Glutamatergic neuron (in vitro differentiated cells): ENCODE results near the gene STK25. TPM values are rescaled to one million over a fixed set of nuclear protein-coding genes. Genes with fewer than 3 reads are reported as not detected.

Source experiments
- DNase-seq: peaks from one replicate; pipeline ENCODE4 v3.0.0; 2022
- H3K27ac Mint-ChIP-seq: one replicate; pipeline ENCODE4 v1.8.0; 2020; ENCODE audit warnings: mild to moderate bottlenecking, mixed read lengths, inconsistent platforms; ENCODE audit not compliant: unreplicated experiment
- H3K27me3 Mint-ChIP-seq: one replicate; pipeline ENCODE4 v1.8.0; 2020; ENCODE audit warnings: mild to moderate bottlenecking, moderate library complexity, mixed read lengths, inconsistent platforms; ENCODE audit not compliant: unreplicated experiment
- H3K36me3 Mint-ChIP-seq: one replicate; pipeline ENCODE4 v1.8.0; 2020; ENCODE audit warnings: mild to moderate bottlenecking, mixed read lengths, inconsistent platforms; ENCODE audit not compliant: unreplicated experiment
- H3K4me1 Mint-ChIP-seq: one replicate; pipeline ENCODE4 v1.8.0; 2020; ENCODE audit warnings: mild to moderate bottlenecking, low read depth, mixed read lengths, inconsistent platforms; ENCODE audit not compliant: unreplicated experiment
- H3K4me3 Mint-ChIP-seq: one replicate; pipeline ENCODE4 v1.8.0; 2020; ENCODE audit warnings: mild to moderate bottlenecking, mixed read lengths, inconsistent platforms; ENCODE audit not compliant: unreplicated experiment
- H3K9me3 Mint-ChIP-seq: one replicate; pipeline ENCODE4 v1.8.0; 2020; ENCODE audit warnings: mild to moderate bottlenecking, moderate library complexity, mixed read lengths, inconsistent platforms; ENCODE audit not compliant: unreplicated experiment
- CTCF ChIP-seq: fragments of 200-600 bp; sonication (generic); IDR thresholded peaks from one replicate; pipeline ENCODE4 v1.5.0; 2021; ENCODE audit not compliant: partially characterized antibody, unreplicated experiment
- total RNA-seq: library from RNA; stranded (reverse); fragmentation: NEBNext Ultra II Directional; extraction: Animal tissue kit (Norgen Biotek cat#: 25700); gene quantifications from one replicate; pipeline ENCODE4 v1.2.1, GENCODE V29; 2021; ENCODE audit not compliant: unreplicated experiment

Gene STK25
- total RNA-seq, 1 donor from 2014 or later, result 347 TPM

- Mint-ChIP-seq H3K4me3 (no peak overlapping the region), H3K36me3 (no peaks in the 10 kb centered on the region), H3K27ac (no peak overlapping the region), H3K4me1 (peaks cover 12% of the 10 kb centered on the region), H3K27me3 (peaks cover 2% of the 10 kb centered on the region), H3K9me3 (peaks cover 8% of the 10 kb centered on the region)
- no peak for TF ChIP-seq CTCF
- no peak for DNase-seq
Measured at GRCh38 chr2:241479026-241479898, 29.1 kb downstream of the STK25 start.

GRCh38 chr2:241478166-241478565 is 30.2 kb downstream of the STK25 start:
- Mint-ChIP-seq H3K27ac (no peak overlapping the region), H3K27me3 (peaks cover 3% of the 10 kb centered on the region), H3K36me3 (peaks cover 3% of the 10 kb centered on the region), H3K4me1 (peaks cover 12% of the 10 kb centered on the region), H3K4me3 (no peak overlapping the region), H3K9me3 (peaks cover 6% of the 10 kb centered on the region)
- no peak for TF ChIP-seq CTCF
- DNase-seq, result no peak

GRCh38 chr2:241475267-241475666 is 33.1 kb downstream of the STK25 start:
- H3K36me3 Mint-ChIP-seq, result peaks cover 26% of the 10 kb centered on the region
- peaks cover 6% of the 10 kb centered on the region for H3K9me3 Mint-ChIP-seq
- no peak for DNase-seq
- no peak overlapping the region for H3K27ac Mint-ChIP-seq
- H3K4me3 Mint-ChIP-seq, result no peak overlapping the region
- no peak for TF ChIP-seq CTCF
- H3K4me1 Mint-ChIP-seq, result peaks cover 1% of the 10 kb centered on the region
- H3K27me3 Mint-ChIP-seq, result peaks cover 2% of the 10 kb centered on the region

- no peaks in the 10 kb centered on the region for H3K4me1 Mint-ChIP-seq
- H3K9me3 Mint-ChIP-seq, result peaks cover 8% of the 10 kb centered on the region
- DNase-seq, result no peak
- TF ChIP-seq CTCF, result no peak
- no peak overlapping the region for H3K4me3 Mint-ChIP-seq
- peaks cover 29% of the 10 kb centered on the region for H3K36me3 Mint-ChIP-seq
- H3K27me3 Mint-ChIP-seq, result peaks cover 2% of the 10 kb centered on the region
- no peak overlapping the region for H3K27ac Mint-ChIP-seq
Measured at GRCh38 chr2:241473399-241473798, 35.0 kb downstream of the STK25 start.

- H3K4me3 Mint-ChIP-seq, result no peak overlapping the region
- H3K27me3 Mint-ChIP-seq, result peaks cover 2% of the 10 kb centered on the region
- H3K27ac Mint-ChIP-seq, result no peak overlapping the region
- H3K36me3 Mint-ChIP-seq, result peaks cover 29% of the 10 kb centered on the region
- H3K4me1 Mint-ChIP-seq, result no peaks in the 10 kb centered on the region
- DNase-seq, result no peak
- TF ChIP-seq CTCF, result no peak
- H3K9me3 Mint-ChIP-seq, result peaks cover 8% of the 10 kb centered on the region
Measured at GRCh38 chr2:241469746-241470145, 38.6 kb downstream of the STK25 start.
